Measurements from ENCODE around the gene GNS. TPM values are rescaled to one million over a fixed set of nuclear protein-coding genes. Genes with fewer than 3 reads are reported as not detected.

Gene GNS
- total RNA-seq, 1 experiment from 2014 or later, result 74.9 TPM

- CTCF ChIA-PET, result no interaction called here
- DNase-seq, result no peak
- H3K36me3 ChIP-seq (ENCODE audit: low read depth), result peaks cover 38% of the 10 kb centered on the region
Measured at GRCh38 chr12:64742416-64742815, 16.8 kb downstream of the GNS start.

DNA sequence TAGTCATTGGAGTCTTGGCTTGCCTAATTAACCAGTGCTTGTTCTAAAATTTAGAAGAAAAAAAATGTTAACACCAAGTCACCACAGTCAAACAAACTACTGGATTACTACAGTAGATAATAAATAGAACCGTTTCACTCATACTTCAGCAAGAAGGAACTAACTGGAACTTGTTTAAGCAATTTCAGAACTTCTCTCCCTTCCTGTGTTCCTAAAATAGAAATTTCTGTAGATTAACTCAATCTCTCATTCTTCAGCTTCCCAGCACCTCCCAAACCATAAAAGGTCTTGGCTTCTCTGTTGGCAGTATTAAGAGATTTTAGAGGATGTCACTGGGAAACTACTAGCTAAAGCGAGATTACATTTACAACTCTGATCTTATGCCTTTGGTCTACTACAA is 18.6 kb downstream of the GNS start:
- Histone ChIP-seq H2AFZ (no peak overlapping the region), H4K20me1 (ENCODE audit: insufficient read depth) (no peaks in the 10 kb centered on the region), H3K9me2 (ENCODE audit: insufficient read depth) (no peaks in the 10 kb centered on the region), H3F3A (ENCODE audit: insufficient read depth, low read depth) (peaks cover 23% of the 10 kb centered on the region), H3K4me1 (replicated peaks; ENCODE audit: insufficient read depth) (peaks cover 35% of the 10 kb centered on the region), H3K27me3 (ENCODE audit: insufficient read depth, low read depth) (no peaks in the 10 kb centered on the region), H3K4me3 (no peak overlapping the region), H3K79me2 (ENCODE audit: low read depth) (no peaks in the 10 kb centered on the region), H3K4me2 (no peak overlapping the region), H3K36me3 (ENCODE audit: low read depth) (peaks cover 43% of the 10 kb centered on the region), H3K9me3 (ENCODE audit: insufficient read depth, low read depth) (no peaks in the 10 kb centered on the region), H3K27ac (no peak overlapping the region)
- POLR2A ChIA-PET (ENCODE audit: unreplicated experiment), result interaction anchor here (0.6 kb wide), 1 partner anchor 19 kb away, joined by 3 read pairs; no protein-coding TSS in a partner anchor
- CTCF ChIA-PET, result interaction anchor here (0.7 kb wide), 1 partner anchor 42 kb away, joined by 3 read pairs; no protein-coding TSS in a partner anchor
- DNase-seq, result no peak
- TF ChIP-seq EZH2 (IDR thresholded peaks at IDR 0.05; ENCODE audit: low read depth), result no peak
- TF ChIP-seq CTCF (conservative IDR thresholded peaks at IDR 0.05), result no peak
- no TSS peak for BruUV-seq (replicated peaks)
- intact Hi-C loops (cut with micrococcal nuclease; ENCODE audit: unreplicated experiment), result no loop called here

More at GRCh38 chr12:64742416-64742815, 16.8 kb downstream of the GNS start:
- no peak overlapping the region for H3K4me2 ChIP-seq
- H3K4me1 ChIP-seq (replicated peaks; ENCODE audit: insufficient read depth), result peaks cover 38% of the 10 kb centered on the region
- H3K27ac ChIP-seq, result no peak overlapping the region
- intact Hi-C loops (cut with micrococcal nuclease; ENCODE audit: unreplicated experiment), result no loop called here
- no peaks in the 10 kb centered on the region for H3K9me2 ChIP-seq (ENCODE audit: insufficient read depth)
- no TSS peak for BruUV-seq (replicated peaks)
- H2AFZ ChIP-seq, result no peak overlapping the region
- no peaks in the 10 kb centered on the region for H3K79me2 ChIP-seq (ENCODE audit: low read depth)
- no peak overlapping the region for H3K4me3 ChIP-seq
- POLR2A ChIA-PET (ENCODE audit: unreplicated experiment), result no interaction called here
- H3K27me3 ChIP-seq (ENCODE audit: insufficient read depth, low read depth), result no peaks in the 10 kb centered on the region
- H4K20me1 ChIP-seq (ENCODE audit: insufficient read depth), result no peaks in the 10 kb centered on the region
- TF ChIP-seq EZH2 (IDR thresholded peaks at IDR 0.05; ENCODE audit: low read depth), result no peak
- no peak for TF ChIP-seq CTCF (conservative IDR thresholded peaks at IDR 0.05)
- H3K9me3 ChIP-seq (ENCODE audit: insufficient read depth, low read depth), result no peaks in the 10 kb centered on the region
- H3F3A ChIP-seq (ENCODE audit: insufficient read depth, low read depth), result peaks cover 30% of the 10 kb centered on the region

DNA sequence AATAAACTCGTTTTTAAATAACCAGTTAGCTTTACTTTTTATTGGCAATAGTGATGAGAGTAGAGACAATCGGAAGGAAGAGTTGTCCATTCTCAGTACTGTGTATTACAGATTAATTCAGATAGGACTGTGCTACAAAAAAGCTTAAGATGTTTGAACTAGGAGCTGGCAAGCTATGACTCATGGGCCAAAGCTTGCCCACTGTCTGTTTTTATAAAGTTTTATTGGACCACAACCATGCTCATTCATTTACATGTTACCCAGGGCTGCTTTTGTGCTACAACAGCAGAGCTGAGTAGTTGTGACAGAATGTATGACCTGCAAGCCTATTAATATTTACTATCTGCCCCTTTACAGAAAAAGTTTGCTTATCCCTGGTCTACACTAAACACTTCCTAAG is 19.4 kb downstream of the GNS start:
- ChIA-PET POLR2A (ENCODE audit: unreplicated experiment) (no interaction called here), CTCF (no interaction called here)
- Histone ChIP-seq H3K27ac (no peak overlapping the region), H3K9me3 (ENCODE audit: insufficient read depth, low read depth) (no peaks in the 10 kb centered on the region), H3K4me2 (no peak overlapping the region), H3K4me3 (no peak overlapping the region), H2AFZ (no peak overlapping the region), H3K9me2 (ENCODE audit: insufficient read depth) (no peaks in the 10 kb centered on the region), H3K27me3 (ENCODE audit: insufficient read depth, low read depth) (no peaks in the 10 kb centered on the region), H3K79me2 (ENCODE audit: low read depth) (no peaks in the 10 kb centered on the region), H3K36me3 (ENCODE audit: low read depth) (peaks cover 41% of the 10 kb centered on the region), H3F3A (ENCODE audit: insufficient read depth, low read depth) (peaks cover 19% of the 10 kb centered on the region), H4K20me1 (ENCODE audit: insufficient read depth) (no peaks in the 10 kb centered on the region), H3K4me1 (replicated peaks; ENCODE audit: insufficient read depth) (peaks cover 33% of the 10 kb centered on the region)
- intact Hi-C loops (cut with micrococcal nuclease; ENCODE audit: unreplicated experiment), result no loop called here
- no TSS peak for BruUV-seq (replicated peaks)
- TF ChIP-seq CTCF (conservative IDR thresholded peaks at IDR 0.05) (no peak), EZH2 (IDR thresholded peaks at IDR 0.05; ENCODE audit: low read depth) (no peak)
- no peak for DNase-seq

All from PC-9 (cell line).